ENCODE results near the gene CDC42BPA. TPM values are rescaled to one million over a fixed set of nuclear protein-coding genes. Genes with fewer than 3 reads are reported as not detected.

The CDC42BPA gene
- polyA plus RNA-seq, 1 of the 3 experiments (the other 2 are of a cell fraction), result 6.8 TPM

DNA sequence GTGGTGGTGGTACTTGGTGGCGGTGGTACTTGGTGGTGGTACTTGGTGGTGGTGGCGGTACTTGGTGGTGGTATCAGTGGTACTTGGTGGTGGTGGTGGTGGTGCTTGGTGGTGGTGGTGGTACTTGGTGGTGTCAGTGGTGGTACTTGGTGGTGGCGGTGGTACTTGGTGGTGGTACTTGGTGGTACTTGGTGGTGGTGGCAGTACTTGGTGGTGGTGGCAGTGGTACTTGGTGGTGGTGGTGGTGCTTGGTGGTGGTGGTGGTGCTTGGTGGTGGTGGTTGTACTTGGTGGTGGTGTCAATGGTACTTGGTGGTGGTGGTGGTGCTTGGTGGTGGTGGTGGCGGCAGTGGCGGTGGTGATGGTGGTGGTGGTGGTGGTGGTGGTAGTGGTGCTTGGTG, 358.0 kb downstream of the CDC42BPA start:
- Histone ChIP-seq H3K4me3 (ENCODE audit: low read depth in 2 of 2, low read length in 1 of 2) (no peak overlapping the region), H3K27ac (ENCODE audit: low read depth in 2 of 2, low read length in 1 of 2) (no peak overlapping the region), H2AFZ (ENCODE audit: low read depth) (no peak overlapping the region), H3K27me3 (ENCODE audit: insufficient read depth) (no peaks in the 10 kb centered on the region), H4K20me1 (ENCODE audit: insufficient read depth) (no peaks in the 10 kb centered on the region), H3K36me3 (replicated peaks in 1 of 2; ENCODE audit: control insufficient read depth in 1 of 2, insufficient read depth in 2 of 2, low read length in 1 of 2) (no peaks in the 10 kb centered on the region), H3K9me3 (no peaks in the 10 kb centered on the region), H3K9ac (no peak overlapping the region), H3K9me2 (no peaks in the 10 kb centered on the region), H3F3A (replicated peaks; ENCODE audit: insufficient read depth) (no peaks in the 10 kb centered on the region), H3K79me2 (ENCODE audit: insufficient read depth) (no peaks in the 10 kb centered on the region), H3K4me1 (ENCODE audit: control insufficient read depth in 1 of 2, insufficient read depth in 2 of 2, low read depth in 1 of 2, low read length in 1 of 2) (no peaks in the 10 kb centered on the region), H3K4me2 (no peak overlapping the region)
- 72% methylated on average over 5 of the region's 5 CpGs for WGBS (ENCODE audit: low lambda C conversion rate)
- CTCF ChIA-PET, result no interaction called here
- no peak for DNase-seq
- POLR2A ChIA-PET, result no interaction called here
- no peak for TF ChIP-seq JUND (IDR thresholded peaks at IDR 0.05)
- no peak for TF ChIP-seq FOXM1 (IDR thresholded peaks at IDR 0.05; ENCODE audit: low read depth)
- TF ChIP-seq EP300 (IDR thresholded peaks at IDR 0.05; ENCODE audit: borderline replicate concordance in 1 of 2, low read depth in 1 of 2, low read length in 1 of 2), result no peak
- TF ChIP-seq GABPA (IDR thresholded peaks at IDR 0.05; ENCODE audit: low read depth), result no peak
- no peak for TF ChIP-seq TAF1 (IDR thresholded peaks at IDR 0.05; ENCODE audit: borderline replicate concordance, low read depth, low read length)
- TF ChIP-seq RAD21 (IDR thresholded peaks at IDR 0.05; ENCODE audit: low read length), result no peak
- TF ChIP-seq, protein P1, sequence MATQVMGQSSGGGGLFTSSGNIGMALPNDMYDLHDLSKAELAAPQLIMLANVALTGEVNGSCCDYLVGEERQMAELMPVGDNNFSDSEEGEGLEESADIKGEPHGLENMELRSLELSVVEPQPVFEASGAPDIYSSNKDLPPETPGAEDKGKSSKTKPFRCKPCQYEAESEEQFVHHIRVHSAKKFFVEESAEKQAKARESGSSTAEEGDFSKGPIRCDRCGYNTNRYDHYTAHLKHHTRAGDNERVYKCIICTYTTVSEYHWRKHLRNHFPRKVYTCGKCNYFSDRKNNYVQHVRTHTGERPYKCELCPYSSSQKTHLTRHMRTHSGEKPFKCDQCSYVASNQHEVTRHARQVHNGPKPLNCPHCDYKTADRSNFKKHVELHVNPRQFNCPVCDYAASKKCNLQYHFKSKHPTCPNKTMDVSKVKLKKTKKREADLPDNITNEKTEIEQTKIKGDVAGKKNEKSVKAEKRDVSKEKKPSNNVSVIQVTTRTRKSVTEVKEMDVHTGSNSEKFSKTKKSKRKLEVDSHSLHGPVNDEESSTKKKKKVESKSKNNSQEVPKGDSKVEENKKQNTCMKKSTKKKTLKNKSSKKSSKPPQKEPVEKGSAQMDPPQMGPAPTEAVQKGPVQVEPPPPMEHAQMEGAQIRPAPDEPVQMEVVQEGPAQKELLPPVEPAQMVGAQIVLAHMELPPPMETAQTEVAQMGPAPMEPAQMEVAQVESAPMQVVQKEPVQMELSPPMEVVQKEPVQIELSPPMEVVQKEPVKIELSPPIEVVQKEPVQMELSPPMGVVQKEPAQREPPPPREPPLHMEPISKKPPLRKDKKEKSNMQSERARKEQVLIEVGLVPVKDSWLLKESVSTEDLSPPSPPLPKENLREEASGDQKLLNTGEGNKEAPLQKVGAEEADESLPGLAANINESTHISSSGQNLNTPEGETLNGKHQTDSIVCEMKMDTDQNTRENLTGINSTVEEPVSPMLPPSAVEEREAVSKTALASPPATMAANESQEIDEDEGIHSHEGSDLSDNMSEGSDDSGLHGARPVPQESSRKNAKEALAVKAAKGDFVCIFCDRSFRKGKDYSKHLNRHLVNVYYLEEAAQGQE (IDR thresholded peaks at IDR 0.05; ENCODE audit: low read depth, low read length), result no peak
- no peak for TF ChIP-seq TCF12 (IDR thresholded peaks at IDR 0.05)
- no peak for TF ChIP-seq ELF1 (IDR thresholded peaks at IDR 0.05)
- TF ChIP-seq RCOR1 (IDR thresholded peaks at IDR 0.05; ENCODE audit: low read length), result no peak
- TF ChIP-seq POLR2AphosphoS5 (IDR thresholded peaks at IDR 0.05; ENCODE audit: low read depth, low read length), result no peak
- TF ChIP-seq CHD2 (IDR thresholded peaks at IDR 0.05; ENCODE audit: low read length, partially characterized antibody), result no peak
- no peak for TF ChIP-seq GATA2 (CRISPR knock-in tag; IDR thresholded peaks at IDR 0.05)
- no peak for TF ChIP-seq FOSL2 (IDR thresholded peaks at IDR 0.05; ENCODE audit: borderline replicate concordance, low read depth)
- no peak for TF ChIP-seq RXRA (IDR thresholded peaks at IDR 0.05; ENCODE audit: borderline replicate concordance, low read depth)
- TF ChIP-seq SIN3A (IDR thresholded peaks at IDR 0.05; ENCODE audit: borderline replicate concordance, low read depth, low read length), result no peak
- TF ChIP-seq YY1 (IDR thresholded peaks at IDR 0.05; ENCODE audit: low read depth), result no peak
- TF ChIP-seq, protein P2, sequence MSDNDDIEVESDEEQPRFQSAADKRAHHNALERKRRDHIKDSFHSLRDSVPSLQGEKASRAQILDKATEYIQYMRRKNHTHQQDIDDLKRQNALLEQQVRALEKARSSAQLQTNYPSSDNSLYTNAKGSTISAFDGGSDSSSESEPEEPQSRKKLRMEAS (IDR thresholded peaks at IDR 0.05; ENCODE audit: low read depth), result no peak
- TF ChIP-seq RFX5 (IDR thresholded peaks at IDR 0.05; ENCODE audit: low read length), result no peak
